ENCODE data around the gene PIN4.

GRCh38 chrX:72143609-72143907 is 38.0 kb upstream of the PIN4 start:
- TF ChIP-seq CTCF (IDR thresholded peaks at IDR 0.05) (no peak), CHD2 (IDR thresholded peaks at IDR 0.05; ENCODE audit: low read length, partially characterized antibody) (no peak)
